HG02884 (cell line): Measurements from ENCODE around the gene UNC119.

Experiments used
- ATAC-seq: cut with Tn5 transposase; IDR thresholded peaks from one replicate; pipeline ENCODE4 v1.9.1; 2021; ENCODE audit warnings: mild to moderate bottlenecking, moderate library complexity; ENCODE audit not compliant: unreplicated experiment

UNC119 gene

DNA sequence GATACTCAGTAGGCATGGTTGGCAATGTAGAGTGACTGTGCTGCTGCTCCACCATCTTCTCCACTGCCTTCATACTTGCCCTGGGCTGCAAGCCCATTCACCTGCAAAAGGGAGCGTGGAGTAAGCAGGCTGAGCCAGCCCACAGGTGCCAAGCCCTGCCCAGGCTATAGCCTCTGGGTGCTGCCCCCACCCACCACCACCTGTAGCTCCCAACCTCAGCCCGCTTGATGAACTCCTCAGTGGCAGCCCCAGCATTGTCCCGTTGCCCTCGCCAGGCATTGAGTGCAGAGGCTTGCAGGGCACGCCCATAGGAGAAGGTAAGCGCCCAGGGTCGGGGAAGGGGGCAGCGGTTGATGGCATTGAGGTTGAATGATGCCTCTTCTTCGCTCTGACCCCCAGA is 21.1 kb upstream of the UNC119 start:
- no peak for ATAC-seq

DNA sequence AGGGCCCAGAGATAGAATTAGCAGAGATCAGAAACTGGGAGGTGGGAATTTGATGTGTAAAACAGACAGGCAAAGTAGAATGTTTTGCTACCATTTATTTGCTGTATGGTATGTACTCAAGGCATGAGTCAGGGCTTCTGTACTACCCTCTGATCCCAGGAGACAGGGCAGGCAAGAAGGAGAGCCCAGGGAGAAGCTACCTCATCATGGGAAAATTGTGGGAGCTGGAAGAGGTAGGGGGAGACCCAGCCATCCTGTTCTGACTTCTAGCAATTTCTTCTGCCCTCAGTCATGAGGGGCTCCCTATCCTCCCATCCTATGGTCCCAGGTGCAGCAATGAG is 20.6 kb upstream of the UNC119 start:
- no peak for ATAC-seq

DNA sequence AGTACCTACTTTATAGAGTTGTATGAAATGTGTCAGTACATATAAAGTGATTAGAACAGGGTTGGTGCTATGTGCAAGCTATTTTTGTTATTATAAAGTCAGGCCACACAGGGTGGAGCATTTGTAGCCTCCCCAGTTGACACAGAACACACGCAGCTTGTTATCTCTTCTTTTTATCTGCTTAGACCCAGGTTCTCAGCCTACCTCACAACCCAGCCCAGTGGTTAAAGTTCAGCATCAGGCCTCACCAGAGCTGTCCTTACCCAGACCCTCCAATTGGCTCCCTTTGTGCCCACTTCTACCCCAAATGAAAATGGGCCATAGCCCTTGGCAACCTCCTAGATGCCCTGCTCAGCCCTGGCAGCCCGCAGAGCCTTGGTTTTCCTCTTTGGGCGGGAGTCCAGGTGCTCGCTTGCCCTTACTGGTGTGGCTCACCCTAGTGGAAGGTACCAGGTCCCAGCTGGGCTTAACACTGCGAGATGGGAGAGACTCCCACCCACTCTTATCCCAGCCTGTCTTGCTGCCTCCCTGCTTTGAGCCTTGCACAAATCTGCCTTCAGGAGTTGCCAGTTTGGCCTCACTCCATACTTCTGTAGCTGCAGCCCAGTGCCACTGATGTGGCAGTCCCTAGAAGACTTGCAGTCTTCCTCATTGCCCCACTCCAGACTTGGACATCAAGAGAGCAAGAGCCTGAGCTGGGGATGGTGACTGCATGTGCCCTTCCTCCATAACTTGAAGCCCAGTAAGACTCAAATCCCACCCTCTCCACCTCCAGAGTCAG is 20.0 kb upstream of the UNC119 start:
- ATAC-seq: no peak

DNA sequence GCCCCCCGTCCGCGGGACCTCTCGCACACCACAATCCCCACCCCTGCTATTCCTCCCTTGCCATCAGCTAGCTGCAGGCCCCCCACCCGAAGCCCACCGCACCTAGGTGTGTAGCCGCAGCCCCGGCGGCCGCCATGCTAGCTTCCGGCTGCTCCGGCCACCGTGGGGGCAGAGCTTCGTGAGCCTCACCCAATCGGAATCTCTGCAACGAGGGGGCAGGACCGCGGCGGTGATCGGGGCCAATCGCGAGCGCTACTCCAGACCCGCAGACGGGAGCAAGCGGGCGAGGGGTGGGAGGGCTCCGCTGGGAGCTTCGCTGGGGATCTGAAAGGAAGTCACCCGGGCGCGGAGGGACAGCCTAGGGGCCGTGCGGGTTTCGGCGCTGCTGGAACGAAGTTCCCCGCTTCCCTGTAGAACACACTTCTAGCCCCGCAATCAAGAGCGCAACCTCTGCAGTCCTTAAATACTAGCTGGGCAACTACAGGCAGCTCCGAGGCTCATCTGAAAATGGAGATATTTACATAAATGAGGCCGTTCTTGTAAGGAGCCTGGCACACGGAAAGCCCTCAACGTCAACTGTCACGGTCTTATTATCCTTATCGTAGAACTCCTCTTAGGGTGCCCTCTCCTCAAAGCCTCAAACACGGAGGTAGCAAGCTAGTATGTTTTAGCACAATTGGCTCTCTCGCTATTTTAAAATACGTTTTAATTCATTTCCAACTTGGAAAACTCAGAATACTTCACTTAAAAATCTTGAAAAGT is 19.1 kb upstream of the UNC119 start, which contains the start of gene PIGS:
Gene PIGS, minus strand, starts transcription at position 164 of the 762 bp plus-strand sequence. Its CDS starts 28 bp downstream, at position 136.
- ATAC-seq: peak; percentile 70

DNA sequence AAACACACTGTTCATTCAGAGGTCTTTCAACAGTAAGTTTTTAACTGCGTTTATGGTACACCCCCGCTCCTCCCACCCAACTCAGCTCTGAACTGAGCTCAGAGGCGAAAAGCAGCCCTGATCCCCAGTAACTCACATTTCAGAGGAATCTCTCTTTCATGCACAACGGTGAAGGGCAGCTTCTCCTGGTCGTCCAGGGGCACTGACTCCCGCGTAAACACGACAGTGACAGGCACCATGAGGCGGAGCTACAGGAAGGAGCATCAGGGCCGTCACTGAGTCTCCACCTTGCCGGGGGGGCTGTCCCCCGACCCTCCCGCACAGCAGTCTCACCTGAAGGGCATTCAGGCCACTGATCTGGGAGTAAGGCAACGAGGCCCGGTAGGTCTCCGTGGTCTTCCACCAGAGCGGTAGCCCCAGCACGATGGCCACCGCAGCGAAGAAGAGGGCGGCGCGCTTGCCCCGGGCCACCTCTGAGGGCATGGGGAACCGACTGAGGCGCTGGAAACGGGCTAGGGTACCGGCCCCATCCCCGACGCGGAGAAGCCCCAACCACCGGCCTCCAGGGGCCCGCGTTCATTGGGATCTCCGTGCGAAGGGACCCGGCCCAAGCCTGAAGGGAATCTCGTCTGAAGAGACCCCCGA is 18.4 kb upstream of the UNC119 start:
- ATAC-seq: no peak

DNA sequence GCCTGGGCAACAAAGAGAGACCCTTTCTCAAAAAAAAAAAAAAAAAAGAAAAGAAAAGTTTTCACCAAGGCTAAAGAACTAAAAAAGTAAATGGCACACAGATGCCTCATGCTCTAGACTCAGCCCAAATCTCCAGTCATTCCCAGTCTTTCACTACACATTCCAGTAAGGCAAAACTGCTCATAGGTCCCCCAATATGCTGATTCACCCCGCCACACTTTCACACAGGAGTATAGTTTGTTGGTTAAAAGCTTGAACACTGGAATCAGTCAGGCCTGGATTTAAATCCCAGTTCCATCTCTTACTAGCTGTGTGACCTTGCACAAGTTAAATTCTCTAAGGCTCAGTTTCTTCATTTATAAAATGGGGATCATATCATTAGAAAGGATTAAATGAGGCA is 17.0 kb upstream of the UNC119 start:
- ATAC-seq: no peak

DNA sequence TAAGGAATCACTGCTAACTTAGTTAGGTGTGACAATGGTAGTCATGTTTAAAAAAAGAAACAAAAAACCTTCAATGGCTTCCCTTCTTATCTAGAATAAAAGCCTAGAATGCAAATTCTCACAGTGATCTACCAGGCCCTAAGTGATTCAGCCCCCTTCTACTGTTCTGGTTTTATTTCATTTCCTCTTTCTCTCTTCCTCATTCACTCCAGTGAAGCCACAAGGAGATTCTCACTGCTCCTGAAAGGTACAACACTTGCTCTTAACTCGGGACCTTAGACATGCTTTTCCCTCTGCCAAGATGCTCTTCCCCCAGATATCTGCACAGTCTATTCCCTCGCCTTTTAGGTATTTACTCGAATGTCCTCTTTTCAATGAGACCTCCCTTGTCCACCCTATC is 15.2 kb upstream of the UNC119 start:
- ATAC-seq: no peak

DNA sequence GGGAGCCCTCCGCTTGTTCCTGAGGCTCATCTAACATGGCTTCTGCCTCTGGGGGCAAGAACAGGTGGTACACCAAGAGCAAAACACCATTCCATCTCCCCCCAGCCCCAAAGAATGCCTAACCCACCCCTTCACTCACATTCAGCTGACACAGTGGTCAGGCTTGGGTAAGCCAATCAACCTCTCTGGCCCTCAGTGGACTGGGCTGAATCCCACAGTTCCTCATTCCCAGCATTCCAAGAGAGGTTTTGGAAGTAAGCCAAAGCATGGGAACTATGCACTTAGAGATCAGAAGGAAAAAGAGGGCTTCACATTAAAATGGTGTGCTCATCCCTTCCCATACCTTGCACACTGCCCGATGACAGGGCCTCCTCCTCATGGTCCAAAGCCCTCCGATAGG is 11.1 kb upstream of the UNC119 start:
- no peak for ATAC-seq

DNA sequence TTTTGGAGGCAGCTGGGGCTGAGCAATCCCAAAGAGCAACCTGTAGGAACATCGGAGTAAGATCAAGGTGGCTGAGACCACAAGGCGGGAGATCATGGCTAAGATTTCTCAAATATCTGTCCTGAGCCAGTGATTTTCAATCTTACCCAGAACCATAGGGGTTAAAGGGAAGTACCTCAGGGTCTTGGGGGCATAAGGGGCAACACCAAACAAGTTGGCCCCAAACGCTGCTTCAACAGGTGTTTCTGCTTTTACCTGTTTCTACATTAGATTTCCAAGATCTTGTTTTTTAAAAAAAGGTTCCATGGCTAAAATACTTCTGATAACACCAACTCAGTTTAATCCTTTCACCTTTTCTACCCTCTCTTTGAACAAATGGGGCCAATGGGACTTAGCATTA is 2.6 kb upstream of the UNC119 start:
- ATAC-seq: no peak

DNA sequence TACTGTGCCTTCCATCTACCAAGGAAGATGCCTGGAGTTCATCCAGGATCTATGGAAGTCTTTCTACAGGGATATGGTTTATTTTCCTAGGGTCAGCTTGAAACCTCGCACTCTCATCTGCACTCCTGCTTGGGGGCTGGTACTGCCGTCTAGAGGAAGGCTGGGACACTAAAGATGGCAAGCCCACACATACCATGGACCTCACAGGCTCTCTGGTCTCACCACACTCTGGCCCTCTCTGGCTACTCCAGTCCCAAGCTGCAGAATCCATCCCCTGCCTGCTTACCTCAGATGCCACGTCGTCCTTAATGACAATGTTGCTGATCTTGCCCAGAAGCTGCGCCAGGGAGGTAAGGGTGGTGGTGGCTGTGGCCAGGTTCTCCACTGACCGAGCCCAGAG is 2.1 kb upstream of the UNC119 start:
- no peak for ATAC-seq

DNA sequence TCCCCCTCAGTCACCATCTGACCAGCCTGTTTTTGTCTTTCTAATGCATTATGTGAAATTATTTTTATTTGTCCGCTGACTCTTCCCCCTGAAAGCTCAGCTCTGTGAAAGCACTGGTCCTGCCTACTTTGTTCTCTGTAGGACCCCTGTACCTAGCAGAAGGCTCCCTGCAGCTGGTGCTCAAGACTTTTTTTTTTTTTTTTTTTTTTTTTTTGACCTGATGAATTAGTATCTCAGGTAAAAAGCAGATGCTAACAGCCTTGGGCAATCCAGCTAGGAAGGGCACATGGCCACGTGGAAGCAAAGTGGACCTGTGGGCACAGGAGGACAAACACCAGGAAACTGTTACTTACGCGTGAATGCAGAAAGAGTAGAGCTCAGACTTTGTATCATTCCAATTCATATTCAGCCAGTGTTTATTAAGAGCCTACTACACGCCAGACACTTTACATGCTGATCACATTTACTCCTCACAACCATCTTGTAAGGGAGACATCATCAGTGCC is 629 bp upstream of the UNC119 start:
- no peak for ATAC-seq

DNA sequence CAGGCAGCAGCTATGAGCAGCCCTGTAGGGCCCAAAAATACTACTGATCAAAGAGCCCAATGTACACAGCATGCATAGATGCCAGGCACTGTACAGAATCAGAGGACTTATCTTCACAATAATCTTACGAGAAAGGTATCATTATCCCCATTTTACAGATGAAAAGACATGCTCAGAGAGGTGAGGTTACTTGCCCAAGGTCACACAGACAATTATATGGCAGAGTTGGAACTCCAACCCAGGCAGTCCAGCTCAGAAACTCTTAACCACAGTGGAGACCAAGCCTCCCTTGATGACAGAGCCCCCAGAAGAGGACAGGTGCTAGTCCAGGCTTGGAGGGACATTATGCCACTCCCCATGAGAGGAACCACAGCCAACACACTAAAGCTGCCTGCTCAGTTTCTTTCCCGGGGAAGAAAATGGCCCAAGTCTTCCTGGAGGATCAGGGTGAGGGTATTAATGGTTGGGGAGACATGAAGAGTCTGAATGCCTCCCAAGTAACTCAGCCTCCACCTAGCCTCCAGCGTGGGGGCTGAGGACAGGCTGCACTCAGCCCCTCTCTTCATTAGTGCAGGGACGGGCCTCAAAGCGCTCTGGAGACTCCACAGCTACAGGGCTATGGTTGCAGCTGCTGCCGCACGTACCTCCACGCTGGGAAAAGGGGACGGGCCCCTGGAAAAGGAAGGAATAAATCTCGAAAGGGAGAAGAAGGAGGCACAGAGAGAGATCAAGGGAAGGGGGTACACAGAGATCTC is 826 bp downstream of the UNC119 start:
- no peak for ATAC-seq

DNA sequence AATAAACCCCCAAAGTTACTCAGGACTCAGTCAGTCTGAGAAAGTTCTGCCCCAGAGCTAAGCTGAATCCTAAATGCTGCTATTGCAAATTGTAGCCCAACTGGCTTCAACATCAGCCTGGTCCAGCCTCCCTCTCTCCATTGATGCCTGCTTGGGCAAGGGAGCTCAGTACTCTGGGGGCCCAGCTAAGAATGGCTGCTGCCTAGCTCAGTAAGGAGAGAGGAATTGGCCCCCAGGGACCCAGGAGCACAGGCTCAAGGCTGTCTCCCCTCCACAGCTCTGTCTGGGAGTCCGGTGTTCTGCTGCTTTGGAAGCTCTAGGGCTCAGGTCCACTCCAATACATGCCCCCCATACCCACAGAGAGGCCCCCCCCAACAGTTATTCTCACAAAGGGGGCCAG is 1.6 kb downstream of the UNC119 start:
- no peak for ATAC-seq

DNA sequence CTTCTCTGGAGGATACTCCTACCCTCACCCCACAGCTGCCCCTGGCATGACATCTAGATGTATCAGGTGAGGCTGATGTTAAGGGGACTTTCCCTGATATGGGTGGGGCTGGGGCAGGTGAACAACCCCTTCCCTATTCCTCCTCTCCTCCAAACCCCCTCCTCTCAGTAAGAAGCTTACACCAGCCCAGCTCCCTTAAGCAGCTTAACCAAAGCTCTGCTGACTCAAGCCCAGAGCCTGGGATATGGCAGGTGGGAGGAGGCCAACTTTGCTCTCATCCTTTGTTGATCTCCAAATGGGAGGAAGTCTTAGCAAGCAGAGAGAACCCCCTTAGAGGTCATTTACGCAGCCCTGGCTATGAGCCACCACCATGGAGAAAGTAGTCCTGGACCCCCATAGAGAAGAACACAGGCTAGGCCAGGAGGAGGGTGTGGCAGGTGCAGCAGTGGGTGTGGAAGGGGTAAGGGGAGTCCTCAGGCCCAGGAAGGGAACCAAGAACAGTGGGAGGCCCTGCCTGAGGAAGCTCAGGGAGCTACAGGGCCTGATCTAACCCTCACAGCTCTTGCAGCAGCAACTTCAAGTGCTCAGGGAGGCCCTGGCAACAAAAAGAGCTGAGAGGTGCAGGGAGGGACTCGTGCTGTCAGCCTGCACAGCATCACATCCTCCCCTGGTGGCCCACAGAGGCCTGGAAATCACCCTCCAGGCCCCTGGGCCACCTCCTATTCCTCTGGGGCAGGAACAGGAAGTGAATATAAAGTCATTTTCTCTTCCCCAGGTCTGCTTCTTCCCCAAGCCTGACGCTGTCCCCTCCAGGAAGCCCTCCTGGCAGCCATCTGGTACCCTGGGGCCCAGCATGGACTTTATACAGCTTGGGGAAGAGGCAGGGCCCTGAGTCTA is 2.9 kb downstream of the UNC119 start:
- no peak for ATAC-seq

DNA sequence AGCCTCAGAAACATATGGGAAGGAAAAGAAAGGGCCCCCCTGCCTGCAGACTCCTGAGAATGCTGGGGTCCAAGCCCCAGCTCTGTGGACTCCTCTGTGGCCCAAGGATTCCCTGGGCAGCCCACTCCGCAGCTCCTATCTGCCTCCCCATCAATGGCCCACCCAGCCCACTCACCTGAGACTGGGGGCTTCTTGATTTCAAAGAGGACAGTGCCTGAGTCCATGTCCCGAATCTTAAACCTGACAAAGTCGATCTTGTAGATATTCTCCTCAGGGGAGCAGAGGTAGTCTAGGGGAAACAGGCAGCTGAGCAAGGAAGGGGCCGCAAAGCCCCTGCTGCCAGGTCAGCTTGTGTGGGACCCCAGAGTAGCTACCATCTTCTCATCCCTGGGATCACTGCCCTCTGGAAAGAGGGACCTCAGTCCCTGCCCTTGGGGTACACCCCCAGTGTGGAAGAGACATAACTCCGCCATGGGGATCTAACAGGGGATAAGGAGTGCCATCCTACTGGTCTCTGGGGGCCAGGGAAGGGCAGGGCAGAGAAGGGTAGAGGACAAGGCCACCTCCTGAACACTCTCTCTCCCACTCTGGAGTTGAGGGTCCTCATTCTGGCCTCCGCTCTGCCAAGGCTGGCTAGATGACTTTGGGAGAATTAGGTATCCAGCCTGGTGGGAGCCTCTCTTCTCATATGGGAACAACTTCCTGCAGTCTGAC is 3.9 kb downstream of the UNC119 start:
- ATAC-seq: no peak

DNA sequence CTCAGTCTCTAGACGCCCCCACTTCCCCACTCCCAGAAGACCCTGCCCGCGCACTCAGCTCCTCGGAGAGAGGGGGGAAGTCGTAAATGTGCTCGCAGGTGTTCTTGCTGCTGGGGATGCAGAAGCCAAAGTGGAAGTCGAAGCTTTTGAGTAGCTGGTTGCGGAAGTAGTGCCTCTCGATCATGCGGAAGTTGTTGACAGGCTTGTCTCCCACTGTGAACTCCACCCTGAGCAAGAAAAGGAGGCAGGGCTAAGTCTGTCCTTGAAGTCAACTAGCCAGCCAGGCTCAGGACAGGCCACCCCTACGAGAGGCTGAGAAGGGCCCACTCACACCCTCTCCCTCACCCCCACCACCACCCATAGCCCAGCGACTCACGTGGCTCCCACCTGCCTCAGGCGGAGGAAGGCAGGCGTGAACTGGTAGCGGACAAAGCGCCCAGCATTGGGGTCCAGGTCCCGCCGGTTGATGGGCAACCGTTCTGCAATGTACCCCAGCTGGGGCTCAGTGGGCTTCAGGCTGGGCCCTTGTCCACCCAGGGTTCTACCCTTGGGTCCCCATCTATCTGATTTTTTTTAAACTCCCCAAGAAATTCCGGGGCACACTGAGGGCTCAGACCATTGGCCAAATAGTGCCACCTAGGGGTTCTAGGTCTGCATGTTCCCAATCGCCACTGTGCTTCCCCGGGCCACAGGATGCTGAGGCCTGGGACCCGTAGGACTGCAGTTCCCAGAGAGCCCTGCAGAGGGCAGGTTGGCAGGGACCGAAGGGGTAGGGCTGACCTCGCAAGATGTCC is 4.6 kb downstream of the UNC119 start:
- no peak for ATAC-seq

DNA sequence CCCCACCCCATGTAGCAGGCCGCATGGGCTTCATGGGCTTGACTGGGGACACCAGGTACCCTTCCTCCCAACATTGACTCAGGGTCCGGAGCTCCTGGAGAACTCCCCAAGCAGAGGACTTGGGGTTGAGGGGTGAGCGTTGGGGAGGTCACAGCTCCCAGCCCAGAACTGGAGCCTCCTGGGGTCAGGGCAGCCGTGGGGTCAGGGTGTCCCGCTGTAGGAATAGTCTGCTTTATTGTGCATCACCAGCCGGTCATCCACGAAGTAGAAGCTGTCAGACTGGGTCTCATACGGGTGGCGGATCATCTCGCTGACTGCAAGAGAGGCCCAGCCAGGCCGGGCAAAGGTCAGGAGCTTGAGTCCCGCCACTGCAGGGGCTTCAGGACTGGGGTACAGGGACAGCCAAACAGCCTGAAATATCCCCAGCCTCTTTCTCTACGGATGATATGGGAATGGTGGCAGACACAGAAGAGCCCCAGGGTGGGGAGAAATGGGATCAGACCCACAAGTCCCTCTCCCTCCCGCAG is 5.3 kb downstream of the UNC119 start:
- ATAC-seq: no peak

DNA sequence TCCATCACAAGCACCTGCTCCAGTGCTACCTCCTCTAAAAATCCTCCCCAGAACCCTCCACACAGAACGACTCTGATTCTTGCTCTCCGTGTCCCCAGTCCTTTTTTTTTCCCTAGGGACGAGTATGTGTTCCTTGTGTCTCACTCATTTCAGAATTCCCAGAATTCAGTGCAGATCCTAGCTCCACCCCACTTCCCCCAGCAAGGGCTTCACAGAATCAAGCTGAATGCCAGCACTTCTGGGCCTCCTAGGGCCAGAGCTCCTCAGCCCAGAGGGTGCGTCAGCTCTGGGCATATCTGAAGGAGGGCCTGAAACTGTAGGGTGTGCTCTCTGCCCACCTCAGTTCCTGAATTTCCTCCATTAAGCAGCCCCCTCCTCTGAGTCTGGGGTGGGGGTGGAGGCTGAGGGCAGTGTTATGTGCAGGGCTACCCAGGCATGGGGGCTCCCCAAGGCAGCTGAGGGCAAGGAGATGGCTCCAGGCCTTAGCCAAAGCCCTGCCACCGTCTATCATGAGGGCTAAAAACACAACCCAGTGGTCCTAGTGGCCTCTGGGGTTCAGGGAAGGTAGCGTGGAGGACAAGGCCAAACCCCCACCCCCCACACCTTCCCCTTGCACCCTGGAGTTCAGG is 6.5 kb downstream of the UNC119 start:
- no peak for ATAC-seq
